GM19023 (cell line): ENCODE data around the gene GCLC.

Experiments
- ATAC-seq: cut with Tn5 transposase; IDR thresholded peaks from one replicate; pipeline ENCODE4 v1.9.1; 2021; ENCODE audit warnings: mild to moderate bottlenecking, moderate library complexity; ENCODE audit not compliant: unreplicated experiment

GCLC gene

GRCh38 chr6:53527249-53527765, 17.6 kb downstream of the GCLC start:
- ATAC-seq: no peak

- no peak for ATAC-seq
Measured at GRCh38 chr6:53526000-53526399, 18.9 kb downstream of the GCLC start.

- no peak for ATAC-seq
Measured at GRCh38 chr6:53524455-53524815, 20.5 kb downstream of the GCLC start.

- ATAC-seq: no peak
Measured at GRCh38 chr6:53523511-53524454, 21.1 kb downstream of the GCLC start.

- no peak for ATAC-seq
Measured at GRCh38 chr6:53520320-53520928, 24.5 kb downstream of the GCLC start.

- no peak for ATAC-seq
Measured at GRCh38 chr6:53518862-53519261, 26.0 kb downstream of the GCLC start.

GRCh38 chr6:53517021-53517420, 27.9 kb downstream of the GCLC start:
- no peak for ATAC-seq

GRCh38 chr6:53514677-53515076, 30.2 kb downstream of the GCLC start:
- no peak for ATAC-seq

- ATAC-seq: no peak
Measured at GRCh38 chr6:53513519-53513966, 31.4 kb downstream of the GCLC start.

- ATAC-seq: no peak
Measured at GRCh38 chr6:53513056-53513455, 31.8 kb downstream of the GCLC start.

GRCh38 chr6:53512626-53513025, 32.3 kb downstream of the GCLC start:
- ATAC-seq: no peak

GRCh38 chr6:53510746-53511145, 34.2 kb downstream of the GCLC start:
- no peak for ATAC-seq

GRCh38 chr6:53506872-53507271, 38.0 kb downstream of the GCLC start:
- ATAC-seq: no peak

GRCh38 chr6:53504512-53504911, 40.4 kb downstream of the GCLC start:
- no peak for ATAC-seq

- no peak for ATAC-seq
Measured at GRCh38 chr6:53503060-53503459, 41.8 kb downstream of the GCLC start.

GRCh38 chr6:53501432-53501831, 43.5 kb downstream of the GCLC start:
- no peak for ATAC-seq

- no peak for ATAC-seq
Measured at GRCh38 chr6:53500095-53500494, 44.8 kb downstream of the GCLC start.

- ATAC-seq: no peak
Measured at GRCh38 chr6:53499094-53499493, 45.8 kb downstream of the GCLC start.

- ATAC-seq: no peak
Measured at GRCh38 chr6:53498649-53499048, 46.3 kb downstream of the GCLC start.

GRCh38 chr6:53497905-53498304, 47.0 kb downstream of the GCLC start:
- no peak for ATAC-seq

- no peak for ATAC-seq
Measured at GRCh38 chr6:53496797-53497375, 48.0 kb downstream of the GCLC start.
